HepG2 (cell line): Measurements from ENCODE around the gene FAM222A. TPM values are rescaled to one million over a fixed set of nuclear protein-coding genes. Genes with fewer than 3 reads are reported as not detected.

Experiments
- GATAD2A ChIP-seq: IDR thresholded peaks from 2 replicates; pipeline ENCODE4 v1.6.1; 2016
- IRF2 ChIP-seq: IDR thresholded peaks from 2 replicates; pipeline ENCODE4 v1.6.1; 2018; ENCODE audit warnings: missing genetic modification reagents, missing compliant biosample characterization
- KDM5B ChIP-seq: sonication (generic); formaldehyde crosslinking; IDR thresholded peaks from 2 replicates; pipeline ENCODE4 v1.4.0; 2020; ENCODE audit warnings: missing genetic modification reagents, mild to moderate bottlenecking, borderline replicate concordance
- PLRG1 ChIP-seq: fragments of 450-650 bp; conservative IDR thresholded peaks from 2 replicates; pipeline ENCODE4 v1.6.1; 2016
- POLR2AphosphoS5 ChIP-seq: IDR thresholded peaks from 2 replicates; pipeline ENCODE4 v1.6.1; 2012; ENCODE audit warnings: low read depth, low read length
- SMAD9 ChIP-seq: sonication (generic); formaldehyde crosslinking; IDR thresholded peaks from 2 replicates; pipeline ENCODE4 v1.5.1; 2020; ENCODE audit warnings: mild to moderate bottlenecking, missing genetic modification reagents
- STAG1 ChIP-seq: sonication (generic); formaldehyde crosslinking; IDR thresholded peaks from 2 replicates; pipeline ENCODE4 v1.4.0; 2020; ENCODE audit warnings: missing genetic modification reagents
- WIZ ChIP-seq: sonication (generic); formaldehyde crosslinking; IDR thresholded peaks from 2 replicates; pipeline ENCODE4 v1.5.1; 2020; ENCODE audit warnings: mild to moderate bottlenecking, missing genetic modification reagents
- XRCC5 ChIP-seq: fragments of 200-400 bp; formaldehyde crosslinking; optimal IDR thresholded peaks from 2 replicates; pipeline ENCODE3; 2017; ENCODE audit warnings: mild to moderate bottlenecking, low read length
- ZNF792 ChIP-seq: IDR thresholded peaks from 2 replicates; pipeline ENCODE4 v1.6.1; 2016
- polyA plus RNA-seq, 8 experiments: library from polyadenylated mRNA; depleted of rRNA in 3 of 8; stranded (reverse) in 7 of 8; unstranded in 1 of 8; fragments of >200 nt; fragmentation: Illumina TruSeq in 4 of 8; extraction: Trizol in 4 of 8; gene quantifications; 2 replicates each; pipeline versions ENCODE4 v1.2.1 to v1.2.3, GENCODE V29; 2011 to 2016; ENCODE audit warnings: low read depth in 4 of 8, missing spikeins in 1 of 8, mixed read lengths in 1 of 8; ENCODE audit not compliant: insufficient read depth in 1 of 8
- total RNA-seq, 5 experiments: library from RNA; depleted of rRNA; stranded (reverse); fragments of >200 nt; fragmentation: Illumina TruSeq; extraction: Trizol; gene quantifications; 2 replicates each; pipeline ENCODE4 v1.2.3, GENCODE V29; 2016; ENCODE audit warnings: low read depth in 1 of 5
- TF ChIP-seq, protein P1 (sequence below): sonication (generic); formaldehyde crosslinking; IDR thresholded peaks from 2 replicates; pipeline ENCODE4 v1.5.0; 2020; ENCODE audit warnings: mild to moderate bottlenecking, missing genetic modification reagents, moderate library complexity
- TF ChIP-seq, protein P2 (sequence below): sonication (generic); formaldehyde crosslinking; IDR thresholded peaks from 2 replicates; pipeline ENCODE4 v1.4.0; 2020; ENCODE audit warnings: low read depth, mild to moderate bottlenecking, missing genetic modification reagents
- TF ChIP-seq, protein P3 (sequence below), 2 experiments: sonication (generic) in 1 of 2; formaldehyde crosslinking in 1 of 2; IDR thresholded peaks; 2 replicates each; pipeline versions ENCODE4 v1.4.0 to v1.6.1; 2018 to 2020; ENCODE audit warnings: missing genetic modification reagents in 2 of 2, borderline replicate concordance in 1 of 2, low read depth in 1 of 2, mild to moderate bottlenecking in 1 of 2, missing biosample characterization in 1 of 2
- TF ChIP-seq, protein P4 (sequence below): sonication (generic); IDR thresholded peaks from 2 replicates; pipeline ENCODE4 v1.6.1; 2016; ENCODE audit warnings: low read depth, borderline replicate concordance
- TF ChIP-seq, protein P5 (sequence below): sonication (generic); formaldehyde crosslinking; conservative IDR thresholded peaks from 2 replicates; pipeline ENCODE4 v1.5.0; 2020; ENCODE audit warnings: missing genetic modification reagents
- TF ChIP-seq, protein P6 (sequence below): sonication (generic); formaldehyde crosslinking; IDR thresholded peaks from 2 replicates; pipeline ENCODE4 v1.8.0; 2022; ENCODE audit warnings: low read depth, missing genetic modification reagents
- TF ChIP-seq, protein P7 (sequence below): sonication (generic); formaldehyde crosslinking; IDR thresholded peaks from 2 replicates; pipeline ENCODE4 v1.8.0; 2022; ENCODE audit warnings: mild to moderate bottlenecking, missing genetic modification reagents; ENCODE audit not compliant: insufficient replicate concordance

The FAM222A gene
- total and polyA plus RNA-seq, 2 of the 13 experiments (the other 11 are each of a cell fraction or from before 2014, with no cell fraction given), result 2.7 to 9.6 TPM

DNA sequence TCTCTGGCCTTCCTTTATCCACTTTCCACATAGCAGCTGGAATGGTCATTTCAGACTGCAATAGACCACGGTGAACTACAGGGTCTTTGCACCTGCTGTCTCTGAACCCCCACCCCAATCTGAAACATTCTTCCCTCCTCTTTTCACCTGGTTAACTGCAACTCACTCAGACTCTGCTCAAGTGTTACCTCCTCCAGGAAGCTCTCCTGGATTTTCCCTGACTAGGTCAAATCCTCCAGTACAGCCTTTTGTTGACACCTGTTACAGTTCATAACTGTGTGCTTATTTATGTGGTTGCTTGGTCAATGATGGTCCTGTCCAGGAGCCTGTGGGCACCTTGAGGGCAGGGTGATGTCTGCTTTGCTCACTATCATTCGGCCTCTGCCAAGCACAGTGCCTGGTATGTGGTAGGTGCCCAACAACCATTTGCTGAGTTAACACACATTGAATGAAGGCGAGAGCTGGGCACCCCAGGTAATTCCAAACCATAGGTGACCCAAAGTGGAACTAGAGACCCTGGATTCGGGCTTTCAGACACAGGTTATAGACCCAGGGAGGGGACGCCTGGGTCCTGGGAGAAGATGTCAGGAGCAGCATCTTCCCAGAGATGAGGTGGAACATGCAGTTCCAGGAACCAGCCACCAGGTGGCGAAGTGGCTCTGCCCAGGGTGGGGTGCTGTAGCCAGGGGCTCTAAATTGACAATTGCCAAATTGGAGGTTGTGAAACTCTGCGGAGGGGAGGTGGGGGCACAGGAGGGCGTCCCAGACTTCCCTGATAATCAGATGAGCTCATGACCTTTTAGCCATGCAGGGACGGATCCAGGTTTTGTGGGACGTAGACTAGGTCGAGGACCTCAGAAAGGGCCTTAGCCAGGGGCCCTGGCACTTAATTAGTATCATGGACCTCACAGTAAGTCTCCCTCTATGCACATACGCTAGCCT, 91.5 kb downstream of the FAM222A start (continued):
- TF ChIP-seq, protein P1, sequence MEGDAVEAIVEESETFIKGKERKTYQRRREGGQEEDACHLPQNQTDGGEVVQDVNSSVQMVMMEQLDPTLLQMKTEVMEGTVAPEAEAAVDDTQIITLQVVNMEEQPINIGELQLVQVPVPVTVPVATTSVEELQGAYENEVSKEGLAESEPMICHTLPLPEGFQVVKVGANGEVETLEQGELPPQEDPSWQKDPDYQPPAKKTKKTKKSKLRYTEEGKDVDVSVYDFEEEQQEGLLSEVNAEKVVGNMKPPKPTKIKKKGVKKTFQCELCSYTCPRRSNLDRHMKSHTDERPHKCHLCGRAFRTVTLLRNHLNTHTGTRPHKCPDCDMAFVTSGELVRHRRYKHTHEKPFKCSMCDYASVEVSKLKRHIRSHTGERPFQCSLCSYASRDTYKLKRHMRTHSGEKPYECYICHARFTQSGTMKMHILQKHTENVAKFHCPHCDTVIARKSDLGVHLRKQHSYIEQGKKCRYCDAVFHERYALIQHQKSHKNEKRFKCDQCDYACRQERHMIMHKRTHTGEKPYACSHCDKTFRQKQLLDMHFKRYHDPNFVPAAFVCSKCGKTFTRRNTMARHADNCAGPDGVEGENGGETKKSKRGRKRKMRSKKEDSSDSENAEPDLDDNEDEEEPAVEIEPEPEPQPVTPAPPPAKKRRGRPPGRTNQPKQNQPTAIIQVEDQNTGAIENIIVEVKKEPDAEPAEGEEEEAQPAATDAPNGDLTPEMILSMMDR (CRISPR knock-in tag), result peak; percentile 94
- TF ChIP-seq, protein P2, sequence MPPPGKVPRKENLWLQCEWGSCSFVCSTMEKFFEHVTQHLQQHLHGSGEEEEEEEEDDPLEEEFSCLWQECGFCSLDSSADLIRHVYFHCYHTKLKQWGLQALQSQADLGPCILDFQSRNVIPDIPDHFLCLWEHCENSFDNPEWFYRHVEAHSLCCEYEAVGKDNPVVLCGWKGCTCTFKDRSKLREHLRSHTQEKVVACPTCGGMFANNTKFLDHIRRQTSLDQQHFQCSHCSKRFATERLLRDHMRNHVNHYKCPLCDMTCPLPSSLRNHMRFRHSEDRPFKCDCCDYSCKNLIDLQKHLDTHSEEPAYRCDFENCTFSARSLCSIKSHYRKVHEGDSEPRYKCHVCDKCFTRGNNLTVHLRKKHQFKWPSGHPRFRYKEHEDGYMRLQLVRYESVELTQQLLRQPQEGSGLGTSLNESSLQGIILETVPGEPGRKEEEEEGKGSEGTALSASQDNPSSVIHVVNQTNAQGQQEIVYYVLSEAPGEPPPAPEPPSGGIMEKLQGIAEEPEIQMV (CRISPR knock-in tag), result 0 out of 2 replicates have a peak, but pooled peaks have one; percentile 57
- TF ChIP-seq, protein P3, sequence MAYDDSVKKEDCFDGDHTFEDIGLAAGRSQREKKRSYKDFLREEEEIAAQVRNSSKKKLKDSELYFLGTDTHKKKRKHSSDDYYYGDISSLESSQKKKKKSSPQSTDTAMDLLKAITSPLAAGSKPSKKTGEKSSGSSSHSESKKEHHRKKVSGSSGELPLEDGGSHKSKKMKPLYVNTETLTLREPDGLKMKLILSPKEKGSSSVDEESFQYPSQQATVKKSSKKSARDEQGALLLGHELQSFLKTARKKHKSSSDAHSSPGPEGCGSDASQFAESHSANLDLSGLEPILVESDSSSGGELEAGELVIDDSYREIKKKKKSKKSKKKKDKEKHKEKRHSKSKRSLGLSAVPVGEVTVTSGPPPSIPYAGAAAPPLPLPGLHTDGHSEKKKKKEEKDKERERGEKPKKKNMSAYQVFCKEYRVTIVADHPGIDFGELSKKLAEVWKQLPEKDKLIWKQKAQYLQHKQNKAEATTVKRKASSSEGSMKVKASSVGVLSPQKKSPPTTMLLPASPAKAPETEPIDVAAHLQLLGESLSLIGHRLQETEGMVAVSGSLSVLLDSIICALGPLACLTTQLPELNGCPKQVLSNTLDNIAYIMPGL (CRISPR knock-in tag; IDR thresholded peaks at IDR 0.05; ENCODE audit: borderline replicate concordance in 1 of 2, low read depth in 1 of 2), result peak in 1 of 2 experiments; percentile 32; a peak in 1 of 4 replicates
- TF ChIP-seq, protein P4, sequence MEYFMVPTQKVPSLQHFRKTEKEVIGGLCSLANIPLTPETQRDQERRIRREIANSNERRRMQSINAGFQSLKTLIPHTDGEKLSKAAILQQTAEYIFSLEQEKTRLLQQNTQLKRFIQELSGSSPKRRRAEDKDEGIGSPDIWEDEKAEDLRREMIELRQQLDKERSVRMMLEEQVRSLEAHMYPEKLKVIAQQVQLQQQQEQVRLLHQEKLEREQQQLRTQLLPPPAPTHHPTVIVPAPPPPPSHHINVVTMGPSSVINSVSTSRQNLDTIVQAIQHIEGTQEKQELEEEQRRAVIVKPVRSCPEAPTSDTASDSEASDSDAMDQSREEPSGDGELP, result no peak
- TF ChIP-seq, protein P5, sequence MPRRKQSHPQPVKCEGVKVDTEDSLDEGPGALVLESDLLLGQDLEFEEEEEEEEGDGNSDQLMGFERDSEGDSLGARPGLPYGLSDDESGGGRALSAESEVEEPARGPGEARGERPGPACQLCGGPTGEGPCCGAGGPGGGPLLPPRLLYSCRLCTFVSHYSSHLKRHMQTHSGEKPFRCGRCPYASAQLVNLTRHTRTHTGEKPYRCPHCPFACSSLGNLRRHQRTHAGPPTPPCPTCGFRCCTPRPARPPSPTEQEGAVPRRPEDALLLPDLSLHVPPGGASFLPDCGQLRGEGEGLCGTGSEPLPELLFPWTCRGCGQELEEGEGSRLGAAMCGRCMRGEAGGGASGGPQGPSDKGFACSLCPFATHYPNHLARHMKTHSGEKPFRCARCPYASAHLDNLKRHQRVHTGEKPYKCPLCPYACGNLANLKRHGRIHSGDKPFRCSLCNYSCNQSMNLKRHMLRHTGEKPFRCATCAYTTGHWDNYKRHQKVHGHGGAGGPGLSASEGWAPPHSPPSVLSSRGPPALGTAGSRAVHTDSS (CRISPR knock-in tag), result no peak
- TF ChIP-seq SMAD9 (CRISPR knock-in tag) (no peak), KDM5B (CRISPR knock-in tag) (peak; percentile 37; the same call in 1 of the 2 replicates), XRCC5 (peak; percentile 68), POLR2AphosphoS5 (no peak), ZNF792 (CRISPR knock-in tag) (peak; percentile 45; the same call in 1 of the 2 replicates), STAG1 (CRISPR knock-in tag) (peak; percentile 91), PLRG1 (no peak), IRF2 (peak; percentile 55), WIZ (CRISPR knock-in tag) (no peak), GATAD2A (0 out of 2 replicates have a peak, but pooled peaks have one; percentile 33)
- TF ChIP-seq, protein P6, sequence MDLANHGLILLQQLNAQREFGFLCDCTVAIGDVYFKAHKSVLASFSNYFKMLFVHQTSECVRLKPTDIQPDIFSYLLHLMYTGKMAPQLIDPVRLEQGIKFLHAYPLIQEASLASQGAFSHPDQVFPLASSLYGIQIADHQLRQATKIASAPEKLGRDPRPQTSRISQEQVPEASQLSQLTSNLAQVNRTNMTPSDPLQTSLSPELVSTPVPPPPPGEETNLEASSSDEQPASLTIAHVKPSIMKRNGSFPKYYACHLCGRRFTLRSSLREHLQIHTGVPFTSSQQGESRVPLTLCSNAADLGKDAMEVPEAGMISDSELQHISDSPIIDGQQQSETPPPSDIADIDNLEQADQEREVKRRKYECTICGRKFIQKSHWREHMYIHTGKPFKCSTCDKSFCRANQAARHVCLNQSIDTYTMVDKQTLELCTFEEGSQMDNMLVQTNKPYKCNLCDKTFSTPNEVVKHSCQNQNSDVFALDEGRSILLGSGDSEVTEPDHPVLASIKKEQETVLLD (CRISPR knock-in tag), result no peak
- TF ChIP-seq, protein P7, sequence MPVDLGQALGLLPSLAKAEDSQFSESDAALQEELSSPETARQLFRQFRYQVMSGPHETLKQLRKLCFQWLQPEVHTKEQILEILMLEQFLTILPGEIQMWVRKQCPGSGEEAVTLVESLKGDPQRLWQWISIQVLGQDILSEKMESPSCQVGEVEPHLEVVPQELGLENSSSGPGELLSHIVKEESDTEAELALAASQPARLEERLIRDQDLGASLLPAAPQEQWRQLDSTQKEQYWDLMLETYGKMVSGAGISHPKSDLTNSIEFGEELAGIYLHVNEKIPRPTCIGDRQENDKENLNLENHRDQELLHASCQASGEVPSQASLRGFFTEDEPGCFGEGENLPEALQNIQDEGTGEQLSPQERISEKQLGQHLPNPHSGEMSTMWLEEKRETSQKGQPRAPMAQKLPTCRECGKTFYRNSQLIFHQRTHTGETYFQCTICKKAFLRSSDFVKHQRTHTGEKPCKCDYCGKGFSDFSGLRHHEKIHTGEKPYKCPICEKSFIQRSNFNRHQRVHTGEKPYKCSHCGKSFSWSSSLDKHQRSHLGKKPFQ (CRISPR knock-in tag), result no peak
